ENCODE results near the gene CDK13. TPM values are rescaled to one million over a fixed set of nuclear protein-coding genes. Genes with fewer than 3 reads are reported as not detected.
"Not testable (repeated sequence)": the region's sequence is repeated elsewhere in the genome, so short reads cannot be mapped to it uniquely, and the experiment has no call there.

CDK13 gene
- total RNA-seq, 1 experiment from 2014 or later, result 52.2 TPM

GRCh38 chr7:40147371-40148246, 197.6 kb downstream of the CDK13 start:
- Mint-ChIP-seq H3K9me3 (peaks cover 22 to 24% of the 10 kb centered on the region in 2 experiments), H3K27ac (peak overlapping the region in 2 of 3 experiments; percentile 19 to 37; a peak in 3 of 7 replicates), H3K27me3 (ENCODE audit: low read depth) (no peaks in the 10 kb centered on the region; the same call in 1 of the 2 replicates), H3K4me3 (no peak overlapping the region; a peak in 1 of 5 replicates), H3K4me1 (peaks cover 16 to 22% of the 10 kb centered on the region in 2 experiments), H3K36me3 (ENCODE audit: insufficient read depth in 1 of 3, low read depth in 3 of 3) (peaks cover 21 to 27% (median 22%) of the 10 kb centered on the region in 3 experiments)
- Histone ChIP-seq H4K91ac (ENCODE audit: insufficient read length, low read depth, low read length) (no peak overlapping the region), H3K27me3 (ENCODE audit: insufficient read depth, low read length) (no peaks in the 10 kb centered on the region), H3K79me2 (ENCODE audit: insufficient read depth, low read length) (no peaks in the 10 kb centered on the region), H4K5ac (ENCODE audit: insufficient read length, low read depth, low read length) (no peak overlapping the region), H3K18ac (ENCODE audit: insufficient read length, low read depth, low read length) (no peak overlapping the region), H2AK5ac (ENCODE audit: insufficient read length, low read length) (no peak overlapping the region), H2BK12ac (ENCODE audit: insufficient read length, low read depth, low read length) (no peak overlapping the region), H3K23me2 (ENCODE audit: insufficient read length, low read depth, low read length, poor library complexity, severe bottlenecking) (no peaks in the 10 kb centered on the region), H4K20me1 (ENCODE audit: control insufficient read depth, insufficient read depth, insufficient read length) (no peaks in the 10 kb centered on the region), H3K4me1 (ENCODE audit: insufficient read depth, low read length) (peaks cover 3% of the 10 kb centered on the region; the same call in 1 of the 2 replicates), H3K9me3 (ENCODE audit: control insufficient read depth, low read depth, low read length) (no peaks in the 10 kb centered on the region), H2BK5ac (ENCODE audit: insufficient read length, low read length) (no peak overlapping the region), H3K56ac (ENCODE audit: insufficient read length, low read depth, low read length) (no peak overlapping the region), H3K27ac (ENCODE audit: insufficient read length, low read depth, low read length) (no peak overlapping the region), H2AFZ (ENCODE audit: low read length) (no peak overlapping the region), H3K9ac (ENCODE audit: extremely low read depth, insufficient read length, low read length) (no peak overlapping the region), H3K14ac (ENCODE audit: insufficient read depth, low read length) (no peak overlapping the region), H4K8ac (replicated peaks; ENCODE audit: insufficient read length, low read depth, low read length) (no peak overlapping the region), H3K23ac (ENCODE audit: insufficient read length, low read depth, low read length) (no peak overlapping the region), H2BK15ac (ENCODE audit: low read depth, low read length) (no peak overlapping the region), H3K79me1 (ENCODE audit: insufficient read depth, low read depth, low read length, poor library complexity, severe bottlenecking) (no peaks in the 10 kb centered on the region), H2BK120ac (ENCODE audit: low read depth, low read length, poor library complexity, severe bottlenecking) (no peak overlapping the region), H2BK20ac (ENCODE audit: low read depth, low read length, poor library complexity, severe bottlenecking) (no peak overlapping the region), H3K4ac (ENCODE audit: low read depth, low read length) (no peak overlapping the region), H3K4me2 (ENCODE audit: insufficient read depth, insufficient read length, low read length) (no peak overlapping the region), H3T11ph (ENCODE audit: low read length) (no peak overlapping the region)
- no CpG with 5 or more reads among the region's 19 CpGs for WGBS (ENCODE audit: extremely low coverage, insufficient read length, low lambda C conversion rate)
- peak; percentile 54; the same call in 2 of the 3 replicates for TF ChIP-seq CTCF (conservative IDR thresholded peaks at IDR 0.05)
- DNase-seq, result peak; percentile 65

- H3K23ac ChIP-seq (ENCODE audit: insufficient read length, low read depth, low read length); H3K27me3 Mint-ChIP-seq (ENCODE audit: low read depth); H4K91ac ChIP-seq (ENCODE audit: insufficient read length, low read depth, low read length); H3K27ac ChIP-seq (ENCODE audit: insufficient read length, low read depth, low read length); H3K14ac ChIP-seq (ENCODE audit: insufficient read depth, low read length); H2BK5ac ChIP-seq (ENCODE audit: insufficient read length, low read length); H2BK15ac ChIP-seq (ENCODE audit: low read depth, low read length); H3K4me1 ChIP-seq (ENCODE audit: insufficient read depth, low read length); H3K79me2 ChIP-seq (ENCODE audit: insufficient read depth, low read length); H3K4ac ChIP-seq (ENCODE audit: low read depth, low read length); H3K4me3 Mint-ChIP-seq; H3K23me2 ChIP-seq (ENCODE audit: insufficient read length, low read depth, low read length, poor library complexity, severe bottlenecking); H3T11ph ChIP-seq (ENCODE audit: low read length); H3K56ac ChIP-seq (ENCODE audit: insufficient read length, low read depth, low read length); H2BK12ac ChIP-seq (ENCODE audit: insufficient read length, low read depth, low read length); H3K18ac ChIP-seq (ENCODE audit: insufficient read length, low read depth, low read length); H3K79me1 ChIP-seq (ENCODE audit: insufficient read depth, low read depth, low read length, poor library complexity, severe bottlenecking); DNase-seq; H2BK20ac ChIP-seq (ENCODE audit: low read depth, low read length, poor library complexity, severe bottlenecking); H3K9me3 ChIP-seq (ENCODE audit: control insufficient read depth, low read depth, low read length); H2BK120ac ChIP-seq (ENCODE audit: low read depth, low read length, poor library complexity, severe bottlenecking); H2AK5ac ChIP-seq (ENCODE audit: insufficient read length, low read length); H4K5ac ChIP-seq (ENCODE audit: insufficient read length, low read depth, low read length); H4K8ac ChIP-seq (replicated peaks; ENCODE audit: insufficient read length, low read depth, low read length); H2AFZ ChIP-seq (ENCODE audit: low read length); H3K9ac ChIP-seq (ENCODE audit: extremely low read depth, insufficient read length, low read length); H4K20me1 ChIP-seq (ENCODE audit: control insufficient read depth, insufficient read depth, insufficient read length); H3K27me3 ChIP-seq (ENCODE audit: insufficient read depth, low read length); H3K4me2 ChIP-seq (ENCODE audit: insufficient read depth, insufficient read length, low read length): not testable (repeated sequence)
- WGBS (ENCODE audit: extremely low coverage, insufficient read length, low lambda C conversion rate), result no CpG with 5 or more reads among the region's 7 CpGs
- Mint-ChIP-seq H3K9me3 (peaks cover 22 to 24% of the 10 kb centered on the region in 2 experiments), H3K36me3 (ENCODE audit: insufficient read depth in 1 of 3, low read depth in 3 of 3) (peaks cover 21 to 27% (median 22%) of the 10 kb centered on the region in 3 experiments), H3K4me1 (peaks cover 16 to 22% of the 10 kb centered on the region in 2 experiments), H3K27ac (peak overlapping the region; percentile 16 to 90 (median 37); a peak in 6 of 7 replicates)
Measured at GRCh38 chr7:40148247-40148580, 198.2 kb downstream of the CDK13 start.
